HCEC 1CT (cell line): Measurements from ENCODE around the gene NEURL1B.
A peak's percentile ranks its signal among the peaks of the same experiment; 100 is the strongest.
"Not testable (repeated sequence)": the region's sequence is repeated elsewhere in the genome, so short reads cannot be mapped to it uniquely, and the experiment has no call there.

Experiments used
- DNase-seq: peaks from one replicate; pipeline ENCODE4 v3.0.0-alpha.2; 2017

The NEURL1B gene

GRCh38 chr5:172635038-172635437 lies 6.0 kb upstream of the NEURL1B start:
- DNase-seq = no peak

GRCh38 chr5:172636279-172637050 lies 4.6 kb upstream of the NEURL1B start:
- no peak for DNase-seq

- DNase-seq = no peak
Measured at GRCh38 chr5:172637110-172637580, 3.9 kb upstream of the NEURL1B start.

GRCh38 chr5:172637740-172638139 lies 3.3 kb upstream of the NEURL1B start:
- DNase-seq = no peak

- no peak for DNase-seq
Measured at GRCh38 chr5:172638209-172638768, 2.8 kb upstream of the NEURL1B start.

- DNase-seq = no peak
Measured at GRCh38 chr5:172640139-172640538, 924 bp upstream of the NEURL1B start.

- no peak for DNase-seq
Measured at GRCh38 chr5:172641359-172642050, 442 bp downstream of the NEURL1B start.

- DNase-seq = peak; percentile 20
Measured at GRCh38 chr5:172642051-172642409, 967 bp downstream of the NEURL1B start.

GRCh38 chr5:172642486-172642885 lies 1.4 kb downstream of the NEURL1B start:
- DNase-seq = no peak

GRCh38 chr5:172642926-172643871 lies 2.1 kb downstream of the NEURL1B start:
- DNase-seq = no peak

- no peak for DNase-seq
Measured at GRCh38 chr5:172644266-172644665, 3.2 kb downstream of the NEURL1B start.

- no peak for DNase-seq
Measured at GRCh38 chr5:172644711-172645110, 3.6 kb downstream of the NEURL1B start.

- DNase-seq = no peak
Measured at GRCh38 chr5:172645271-172646055, 4.4 kb downstream of the NEURL1B start.

GRCh38 chr5:172646716-172647285 lies 5.7 kb downstream of the NEURL1B start:
- DNase-seq = no peak

GRCh38 chr5:172647352-172648012 lies 6.4 kb downstream of the NEURL1B start:
- no peak for DNase-seq

GRCh38 chr5:172648013-172648381 lies 6.9 kb downstream of the NEURL1B start:
- DNase-seq = no peak

GRCh38 chr5:172648755-172649154 lies 7.7 kb downstream of the NEURL1B start:
- DNase-seq = no peak

- not testable (repeated sequence) for DNase-seq
Measured at GRCh38 chr5:172656496-172656895, 15.4 kb downstream of the NEURL1B start.

GRCh38 chr5:172657524-172658233 lies 16.6 kb downstream of the NEURL1B start:
- not testable (repeated sequence) for DNase-seq

GRCh38 chr5:172658391-172658790 lies 17.3 kb downstream of the NEURL1B start:
- DNase-seq = no peak
